Kidney glomerular epithelial cell (primary cell): ENCODE data around the gene ATP6AP2.

Experiments
- DNase-seq: peaks from one replicate; lab custom pipeline; 2025; lab: John Stamatoyannopoulos, UW

Gene ATP6AP2

GRCh38 chrX:40644176-40644575 lies 63.4 kb downstream of the ATP6AP2 start:
- peak; percentile 7 for DNase-seq

GRCh38 chrX:40644821-40645358 lies 64.1 kb downstream of the ATP6AP2 start:
- peak; percentile 24 for DNase-seq

- no peak for DNase-seq
Observed at GRCh38 chrX:40646489-40647306, 65.9 kb downstream of the ATP6AP2 start.

- peak; percentile 73 for DNase-seq
Observed at GRCh38 chrX:40647307-40648197, 66.8 kb downstream of the ATP6AP2 start, which contains the start of gene CXorf38. TSS of gene CXorf38 (minus strand) at chrX:40647561. CDS start at chrX:40647520, 41 bp downstream.

DNA sequence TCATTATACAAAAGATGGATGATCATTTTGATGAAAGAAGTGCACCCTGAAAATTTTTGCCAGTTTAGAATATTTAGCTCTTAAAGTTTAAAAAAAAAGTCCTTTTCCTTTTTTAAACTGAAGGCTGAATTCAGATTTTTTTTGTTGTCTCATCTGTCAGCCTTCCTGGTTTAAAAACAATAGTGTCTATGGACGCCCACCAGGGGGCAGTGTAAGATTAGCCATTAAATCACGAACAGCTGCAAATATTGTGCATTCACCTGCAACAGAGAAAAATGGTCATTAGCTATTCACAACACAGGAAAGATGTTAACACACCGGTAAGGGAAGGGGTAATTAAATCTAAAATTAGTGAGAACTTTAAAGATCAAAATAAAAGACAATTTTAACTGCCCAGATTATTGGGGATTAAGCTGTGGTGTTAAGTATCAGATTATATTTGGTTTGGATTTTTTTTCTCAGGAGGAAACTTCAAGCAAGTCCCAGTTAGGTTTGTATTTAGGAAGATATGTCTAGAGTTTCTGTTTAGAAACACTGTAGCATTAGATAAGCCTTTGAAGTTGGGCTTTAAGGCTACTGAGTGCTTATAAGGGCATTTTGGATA lies 71.0 kb downstream of the ATP6AP2 start:
- peak; percentile 2 for DNase-seq

GRCh38 chrX:40652664-40653063 lies 71.9 kb downstream of the ATP6AP2 start:
- DNase-seq, result no peak

DNA sequence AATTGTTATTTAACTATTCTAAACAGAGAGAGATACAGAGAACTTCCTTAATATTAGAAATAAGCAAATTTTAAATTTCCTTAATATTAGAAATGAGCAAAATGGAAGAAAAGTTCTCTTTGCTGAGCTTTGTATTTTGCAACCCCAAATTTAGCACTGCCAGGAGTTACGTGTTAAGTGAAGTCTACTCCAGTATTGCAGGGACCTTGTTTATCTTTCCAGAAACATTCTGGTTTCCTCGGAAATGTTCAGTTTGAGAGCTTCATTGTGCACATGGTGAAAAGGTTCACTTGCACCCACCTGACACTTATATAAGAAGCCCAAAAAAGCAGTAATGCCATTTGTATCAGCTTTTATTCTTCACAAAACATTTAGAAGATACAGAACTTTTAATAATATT lies 72.8 kb downstream of the ATP6AP2 start:
- DNase-seq, result no peak
